GM12878 (cell line): ENCODE results near the gene SLC1A2.

Experiments used
- CTCF ChIP-seq, 3 experiments: IDR thresholded peaks in 2 of 3; conservative IDR thresholded peaks in 1 of 3; 2 replicates each; pipeline ENCODE4 v1.5.1; 2011; ENCODE audit warnings: low read depth in 3 of 3, low read length in 3 of 3, mild to moderate bottlenecking in 3 of 3, control low read depth in 2 of 3, moderate library complexity in 2 of 3, inconsistent platforms in 1 of 3, mixed read lengths in 1 of 3; ENCODE audit not compliant: control insufficient read depth in 2 of 3, insufficient read depth in 1 of 3; ENCODE audit errors: extremely low read depth in 1 of 3
- SREBF2 ChIP-seq: IDR thresholded peaks from 2 replicates; pipeline ENCODE4 v1.6.1; 2012; ENCODE audit warnings: mild to moderate bottlenecking, low read length

- TF ChIP-seq SREBF2 (no peak), CTCF (IDR thresholded peaks at IDR 0.05 in 2 of 3, conservative IDR thresholded peaks at IDR 0.05 in 1 of 3; ENCODE audit: control insufficient read depth in 2 of 3, extremely low read depth in 1 of 3, insufficient read depth in 1 of 3, low read depth in 3 of 3, low read length in 3 of 3) (no peak)
Observed at GRCh38 chr11:35425603-35426212, 6.3 kb upstream of the SLC1A2 start.
